ENCODE results near the gene RAPGEF1.

The RAPGEF1 gene

GRCh38 chr9:131708226-131709002 lies 31.5 kb downstream of the RAPGEF1 start:
- DNase-seq, result peak in 4 of 51 donors; percentile 20 to 46 (median 34)

DNA sequence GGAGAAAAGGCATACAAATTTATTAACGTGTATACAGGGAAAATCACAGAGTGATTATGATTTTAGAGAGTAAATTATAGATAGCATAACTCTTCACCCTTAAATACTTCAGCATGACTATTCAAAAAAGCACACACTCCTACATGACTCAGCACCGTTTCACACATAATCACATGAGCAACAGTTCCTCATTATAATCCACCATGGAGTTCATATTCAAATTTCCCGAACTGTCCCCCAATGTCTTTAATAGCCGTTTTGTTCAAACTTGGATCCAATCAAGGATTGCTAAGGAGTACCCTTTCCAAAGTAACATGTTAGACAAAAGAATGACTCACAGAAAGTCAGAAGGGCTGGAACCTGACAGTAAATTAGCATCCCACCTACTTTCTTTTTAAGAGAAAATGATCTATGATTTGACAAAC lies 32.1 kb downstream of the RAPGEF1 start:
- DNase-seq, result peak in 1 of 51 donors; percentile 46

DNA sequence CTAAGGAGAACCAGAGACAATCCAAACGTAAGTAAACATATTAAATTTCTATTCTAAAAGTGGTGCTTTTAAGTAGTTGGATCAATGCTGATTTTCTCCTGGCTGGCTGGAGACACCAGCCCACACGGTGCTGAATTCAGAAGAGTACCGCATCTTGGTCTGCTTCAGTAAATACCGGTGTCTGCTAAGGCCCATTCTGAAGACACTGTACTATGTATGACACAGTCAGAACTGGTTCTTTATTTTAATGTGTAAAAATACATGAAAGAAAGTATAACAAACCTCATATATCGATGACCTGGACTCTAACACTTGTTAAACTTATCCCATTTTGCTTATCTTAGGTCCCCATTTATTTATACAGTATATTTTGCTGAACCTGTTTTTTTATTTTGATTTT lies 32.8 kb downstream of the RAPGEF1 start:
- no peak for DNase-seq

GRCh38 chr9:131706608-131706970 lies 33.3 kb downstream of the RAPGEF1 start:
- no peak for DNase-seq

DNA sequence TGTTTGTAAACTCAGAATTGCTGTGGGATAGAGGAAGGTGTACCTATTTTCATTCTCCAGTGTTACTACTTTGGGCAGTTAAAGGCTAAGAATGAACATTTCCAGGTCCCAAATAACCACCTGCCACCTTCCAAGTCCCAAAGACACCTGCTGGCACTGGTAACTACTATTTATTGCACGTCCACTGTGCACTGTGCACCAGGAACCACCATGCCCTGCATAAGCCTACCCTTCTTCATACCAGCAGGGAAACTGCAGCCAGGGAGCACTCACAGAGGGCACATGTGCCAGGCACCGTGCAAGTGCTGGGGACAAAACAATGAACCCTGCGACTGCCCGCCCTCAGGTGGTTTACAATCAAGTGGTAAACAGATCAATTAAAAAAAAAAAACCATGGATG lies 34.9 kb downstream of the RAPGEF1 start:
- DNase-seq, result no peak

DNA sequence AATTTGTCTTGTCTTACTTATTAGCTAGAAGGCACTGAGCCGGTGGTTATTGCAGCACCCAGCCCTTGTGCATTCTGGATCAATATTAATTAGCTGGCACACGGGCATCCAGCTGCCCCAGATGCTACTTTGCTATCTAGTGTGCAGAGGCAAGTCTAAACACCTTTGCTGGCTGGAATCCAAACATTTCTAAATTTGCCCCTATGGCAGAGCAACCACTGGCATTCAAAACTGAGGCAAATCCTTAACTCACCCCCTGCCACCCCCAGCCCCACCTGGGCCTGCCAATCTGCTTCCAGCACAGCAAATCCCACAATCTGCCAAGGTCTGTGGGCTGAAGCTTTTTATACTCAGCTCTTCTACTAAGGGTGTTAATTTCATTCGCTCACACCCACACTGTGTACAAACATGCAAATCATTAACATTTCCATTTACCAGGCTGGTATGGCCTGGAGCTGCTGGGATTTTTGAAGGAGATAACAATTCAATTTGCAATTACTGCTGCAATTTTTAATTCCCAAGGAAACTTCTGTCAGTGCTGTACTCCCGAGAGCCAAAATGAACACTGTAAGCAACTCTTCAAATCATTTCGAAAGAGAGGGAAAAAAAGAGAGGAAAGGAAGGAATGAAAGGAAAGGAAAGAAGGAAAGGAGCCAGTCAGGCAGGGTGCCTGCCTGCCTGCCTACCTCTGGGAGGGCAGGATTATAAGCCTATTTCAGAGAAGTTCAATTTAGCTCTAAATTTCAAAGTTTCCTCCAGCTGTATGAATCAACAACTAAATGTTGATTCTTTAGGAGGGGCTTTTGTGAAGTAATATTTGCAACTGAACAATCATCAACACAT lies 35.5 kb downstream of the RAPGEF1 start:
- no peak for DNase-seq

DNA sequence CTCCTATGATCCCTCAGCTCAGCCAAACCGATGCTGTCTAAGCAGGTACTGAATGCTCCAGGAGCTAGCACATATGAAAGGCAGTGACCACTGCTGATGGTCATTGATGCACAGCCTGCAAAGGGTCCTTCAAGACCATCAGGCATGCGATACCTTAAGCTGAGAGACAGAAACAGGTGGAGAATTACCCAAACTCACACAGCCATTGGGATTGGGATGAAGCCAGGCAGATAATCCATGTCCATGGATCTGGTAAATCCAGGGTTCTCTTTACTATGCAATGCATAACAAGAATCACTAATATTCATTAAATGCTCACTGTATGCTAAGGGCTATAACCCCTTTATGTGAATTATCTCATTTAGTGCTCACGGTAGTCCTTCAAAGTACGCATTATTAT lies 36.2 kb downstream of the RAPGEF1 start:
- no peak for DNase-seq

DNA sequence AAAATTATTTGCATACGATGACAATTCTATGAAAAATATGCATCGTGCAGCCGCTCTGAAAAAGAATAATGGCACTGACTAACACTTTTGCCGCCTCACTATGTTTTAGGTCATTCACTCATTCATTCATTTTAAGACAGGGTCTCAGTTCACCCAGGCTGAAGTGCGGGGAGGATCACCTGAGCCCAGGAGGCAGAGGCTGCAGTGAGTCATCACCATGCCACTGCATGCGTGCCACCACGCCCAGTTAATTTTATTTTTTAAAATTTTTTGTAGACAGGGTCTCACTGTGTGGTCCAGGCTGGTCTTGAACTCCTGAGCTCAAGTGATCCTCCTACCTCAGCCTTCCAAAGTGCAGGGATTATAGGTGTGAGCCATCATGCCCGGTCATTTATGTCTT lies 37.0 kb downstream of the RAPGEF1 start:
- no peak for DNase-seq

DNA sequence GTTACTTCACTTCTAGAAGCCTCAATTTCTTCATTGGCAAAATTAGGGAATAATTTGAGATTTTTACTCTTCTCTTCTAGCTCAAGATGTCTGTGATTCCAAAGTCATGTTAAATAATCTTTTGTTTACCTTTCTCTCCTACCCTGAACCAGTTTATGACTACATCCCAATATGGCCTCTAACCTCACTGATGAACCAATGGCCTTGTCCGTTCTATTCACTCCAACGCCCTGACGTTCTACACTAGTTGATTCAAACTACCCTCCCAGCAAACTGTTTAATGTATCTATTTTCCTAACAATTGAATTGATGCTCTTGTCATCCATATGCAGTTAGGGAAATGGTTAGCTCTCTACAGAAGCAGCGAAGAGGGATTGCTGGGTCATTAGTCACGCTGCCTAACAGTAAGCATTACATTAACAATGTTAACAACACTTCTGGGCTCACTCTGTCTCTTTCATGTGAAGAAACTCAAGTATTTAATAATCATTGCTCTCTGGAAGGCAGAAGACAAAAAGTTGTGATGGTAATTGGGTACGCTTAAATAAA lies 38.0 kb downstream of the RAPGEF1 start:
- no peak for DNase-seq

DNA sequence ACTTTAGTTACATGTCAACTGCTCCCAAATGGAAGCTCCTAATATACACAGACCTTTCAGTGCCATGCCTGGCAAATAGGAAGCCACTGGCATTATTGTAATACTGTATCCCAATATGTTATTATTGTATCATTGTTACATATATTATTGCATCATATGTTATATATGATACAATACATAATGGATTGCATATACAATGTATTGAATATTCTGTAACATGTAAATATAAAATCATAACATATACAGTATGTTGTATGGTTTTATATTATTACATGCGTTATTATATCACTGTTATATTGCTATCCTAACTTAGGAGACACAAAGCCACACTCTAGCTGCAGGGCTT lies 38.5 kb downstream of the RAPGEF1 start:
- no peak for DNase-seq

GRCh38 chr9:131700765-131701435 lies 39.0 kb downstream of the RAPGEF1 start:
- no peak for DNase-seq

- no peak for DNase-seq
Observed at GRCh38 chr9:131700076-131700475, 39.8 kb downstream of the RAPGEF1 start.

DNA sequence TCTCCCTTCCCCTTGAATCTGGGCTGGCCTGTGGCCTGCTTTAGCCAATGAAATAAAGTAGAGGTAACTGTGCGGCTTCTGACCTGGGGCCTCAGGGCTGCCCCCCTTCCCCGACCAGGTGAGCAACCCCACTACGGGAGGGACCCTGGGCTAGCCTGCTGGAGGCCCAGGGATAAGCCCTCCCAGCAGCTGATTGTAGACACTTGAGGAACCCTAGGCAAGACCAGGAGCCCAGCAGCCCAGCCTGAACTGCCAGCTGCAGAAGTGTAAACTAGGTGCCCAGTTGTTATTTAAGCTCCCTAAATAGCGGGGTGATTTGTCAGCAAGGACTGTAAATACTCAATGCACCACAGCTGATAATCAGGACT lies 41.3 kb downstream of the RAPGEF1 start:
- no peak for DNase-seq

DNA sequence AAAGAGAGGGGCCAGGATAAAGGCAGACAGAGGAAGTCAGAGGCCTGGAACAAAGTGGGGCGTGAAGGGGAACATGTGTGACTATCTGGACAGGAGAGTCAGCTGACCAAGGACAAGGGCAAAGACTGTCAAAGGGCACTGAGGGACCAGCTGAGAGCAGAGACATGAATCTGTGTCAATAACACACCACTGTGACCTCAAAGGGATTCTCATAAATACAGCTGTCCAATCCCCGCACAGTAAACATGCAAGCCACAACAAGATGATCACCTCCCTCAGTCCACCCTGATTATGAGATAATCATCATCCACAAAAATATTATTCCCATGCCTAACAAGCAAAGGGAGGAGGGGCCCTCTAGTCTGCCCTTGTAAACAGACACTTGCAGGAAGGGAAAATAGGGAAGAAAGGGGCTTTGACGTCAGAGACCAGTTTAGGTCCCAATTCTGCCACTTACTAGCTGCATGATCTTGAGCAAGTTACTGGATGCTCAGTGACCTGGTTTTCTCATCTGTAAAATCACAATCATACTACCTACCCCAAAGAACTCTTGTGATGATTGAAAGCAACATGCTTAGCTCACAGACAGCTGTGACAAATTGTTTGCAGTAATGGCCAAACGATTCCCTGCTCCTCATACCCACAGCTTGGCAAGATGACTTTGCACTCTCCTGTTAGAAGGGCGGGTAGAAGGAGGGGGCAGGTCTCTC lies 41.8 kb downstream of the RAPGEF1 start:
- peak in 3 of 51 donors; percentile 31 to 60 (median 35) for DNase-seq

DNA sequence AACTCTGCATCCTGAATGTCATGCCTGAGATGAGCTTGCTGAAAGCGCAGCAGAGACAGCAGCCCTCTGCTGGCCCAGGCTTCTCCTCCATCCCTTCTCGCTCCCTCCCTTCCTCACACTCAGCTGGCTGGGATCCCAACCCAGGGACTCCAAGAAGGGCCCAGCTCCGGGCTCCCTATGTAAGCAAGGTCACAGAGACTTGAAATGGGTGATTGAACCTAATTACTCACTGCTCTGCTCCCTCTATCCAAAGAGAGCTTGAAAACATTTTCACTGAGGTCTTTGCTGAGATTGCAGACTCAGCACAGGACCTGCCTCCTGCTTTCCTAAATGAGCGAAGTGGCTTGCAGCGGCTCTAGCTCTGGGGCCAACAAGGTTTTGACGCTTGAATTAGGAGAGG lies 42.8 kb downstream of the RAPGEF1 start:
- peak in 29 of 51 donors; percentile 11 to 72 (median 45) for DNase-seq

DNA sequence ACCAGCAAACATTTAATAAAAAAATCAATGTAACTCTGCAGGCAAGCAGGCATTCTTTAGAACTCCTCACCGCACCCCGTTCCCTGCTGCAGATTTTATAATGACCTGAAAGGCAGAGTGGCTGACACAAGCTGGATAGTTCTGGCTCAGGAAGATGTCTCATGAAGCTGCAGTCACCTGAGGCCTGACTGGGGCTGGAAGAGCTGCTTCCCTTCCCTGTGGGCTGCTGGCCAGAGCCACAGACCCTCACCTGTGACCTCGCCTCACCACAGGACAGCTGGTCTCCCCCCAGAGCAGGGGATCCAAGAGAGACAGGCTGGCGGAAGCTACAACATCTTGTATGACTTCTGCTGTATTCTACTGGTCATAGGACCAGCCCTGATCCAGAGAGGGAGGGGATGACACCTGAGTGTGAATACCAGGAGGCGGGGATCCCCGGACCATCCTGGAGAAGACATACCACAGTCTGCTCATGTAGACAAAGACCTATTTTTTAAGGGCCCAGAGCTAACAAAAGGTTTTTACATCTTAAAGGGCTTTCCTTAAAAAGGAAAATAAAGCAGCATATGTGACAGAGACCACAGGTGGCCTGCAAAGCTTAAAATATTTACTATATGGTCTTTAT lies 43.9 kb downstream of the RAPGEF1 start:
- DNase-seq, result no peak

GRCh38 chr9:131695366-131695765 lies 44.5 kb downstream of the RAPGEF1 start:
- DNase-seq, result no peak

GRCh38 chr9:131693651-131694597 lies 46.0 kb downstream of the RAPGEF1 start:
- DNase-seq, result no peak
